IMR-90 (cell line): ENCODE data around the gene HNRNPL. TPM values are rescaled to one million over a fixed set of nuclear protein-coding genes. Genes with fewer than 3 reads are reported as not detected.

ENCODE experiments used
- ATAC-seq: fragments of 200-7000 bp; cut with Tn5 transposase; 2 replicates; pipeline ENCODE4 v1.9.1; 2020; ENCODE audit warnings: low read depth, mild to moderate bottlenecking, moderate library complexity
- BruUV-seq: library from RNA; stranded (reverse); fragments of 400-500 nt; replicated peaks from 2 replicates; lab custom pipeline; 2021; lab: Mats Ljungman, UMichigan
- CTCF ChIA-PET: fragments of 300-600 bp; formaldehyde crosslinking; extraction: SDS; loops from one replicate; lab custom pipeline; 2021; ENCODE audit warnings: antibody characterized with exemption; lab: Yijun Ruan, JAX
- POLR2A ChIA-PET: fragments of 300-600 bp; sonication (Branson Sonifier 250); formaldehyde crosslinking; loops from one replicate; lab custom pipeline; 2022; ENCODE audit warnings: antibody characterized with exemption; ENCODE audit not compliant: unreplicated experiment; lab: Charles Lee
- DNase-seq: peaks from one replicate; pipeline ENCODE4 v3.0.0; 2013
- H2AFZ ChIP-seq: replicated peaks from 2 replicates; pipeline ENCODE3; 2013; ENCODE audit warnings: low read length, mild to moderate bottlenecking; ENCODE audit not compliant: poor library complexity
- H2AK5ac ChIP-seq: 2 replicates; pipeline ENCODE4 v1.6.1; 2013; ENCODE audit warnings: low read depth, low read length, inconsistent platforms
- H2AK9ac ChIP-seq: replicated peaks from 2 replicates; pipeline ENCODE3; 2013; ENCODE audit warnings: mild to moderate bottlenecking, low read depth, low read length, moderate library complexity; ENCODE audit not compliant: poor library complexity
- H2BK120ac ChIP-seq: 2 replicates; pipeline ENCODE4 v1.6.1; 2013; ENCODE audit warnings: low read depth, low read length, inconsistent platforms
- H2BK15ac ChIP-seq: 3 replicates; pipeline ENCODE4 v1.6.1; 2013; ENCODE audit warnings: low read depth, low read length, inconsistent platforms
- H2BK20ac ChIP-seq: 2 replicates; pipeline ENCODE4 v1.6.1; 2013; ENCODE audit warnings: low read depth, mild to moderate bottlenecking, inconsistent platforms, low read length, moderate library complexity
- H2BK5ac ChIP-seq: 2 replicates; pipeline ENCODE4 v1.6.1; 2013; ENCODE audit warnings: mild to moderate bottlenecking, low read depth, low read length, inconsistent platforms; ENCODE audit not compliant: poor library complexity, severe bottlenecking
- H3K14ac ChIP-seq: replicated peaks from 2 replicates; pipeline ENCODE4 v1.6.1; 2013; ENCODE audit warnings: low read depth, low read length, inconsistent platforms
- H3K18ac ChIP-seq: 2 replicates; pipeline ENCODE4 v1.6.1; 2013; ENCODE audit warnings: low read depth, low read length, control low read depth
- H3K23ac ChIP-seq: 2 replicates; pipeline ENCODE4 v1.6.1; 2013; ENCODE audit warnings: low read depth, low read length, inconsistent platforms
- H3K27ac ChIP-seq: 2 replicates; pipeline ENCODE4 v1.5.1; 2013; ENCODE audit warnings: mild to moderate bottlenecking, control low read depth, low read length; ENCODE audit not compliant: insufficient read depth
- H3K27me3 ChIP-seq: 2 replicates; pipeline ENCODE4 v1.6.1; 2013; ENCODE audit warnings: low read length; ENCODE audit not compliant: control insufficient read depth, insufficient read depth
- H3K36me3 ChIP-seq: 2 replicates; pipeline ENCODE4 v1.6.1; 2013; ENCODE audit warnings: low read length, mixed read lengths; ENCODE audit not compliant: control insufficient read depth, insufficient read depth
- H3K4ac ChIP-seq: 2 replicates; pipeline ENCODE4 v1.6.1; 2013; ENCODE audit warnings: low read depth, low read length, inconsistent platforms
- H3K4me1 ChIP-seq: 2 replicates; pipeline ENCODE4 v1.6.1; 2013; ENCODE audit warnings: low read length, mixed read lengths; ENCODE audit not compliant: control insufficient read depth, insufficient read depth
- H3K4me2 ChIP-seq: 2 replicates; pipeline ENCODE4 v1.6.1; 2013; ENCODE audit warnings: low read depth, mild to moderate bottlenecking, control low read depth, low read length, moderate library complexity
- H3K4me3 ChIP-seq: 2 replicates; pipeline ENCODE4 v1.5.1; 2013; ENCODE audit warnings: low read depth, mild to moderate bottlenecking, control low read depth, low read length, moderate library complexity; ENCODE audit not compliant: insufficient read depth
- H3K56ac ChIP-seq: 2 replicates; pipeline ENCODE4 v1.6.1; 2013; ENCODE audit warnings: low read length, inconsistent platforms; ENCODE audit not compliant: insufficient read depth; ENCODE audit errors: extremely low read depth
- H3K79me1 ChIP-seq, 2 experiments: 2 replicates each; pipeline ENCODE4 v1.6.1; 2013; ENCODE audit warnings: low read length in 2 of 2, inconsistent platforms in 1 of 2, low read depth in 1 of 2
- H3K9ac ChIP-seq: 2 replicates; pipeline ENCODE4 v1.6.1; 2013; ENCODE audit warnings: low read depth, low read length, control low read depth
- H3K9me1 ChIP-seq: 2 replicates; pipeline ENCODE4 v1.6.1; 2013; ENCODE audit warnings: low read length, inconsistent platforms; ENCODE audit not compliant: insufficient read depth
- H3K9me3 ChIP-seq: 2 replicates; pipeline ENCODE4 v1.6.1; 2013; ENCODE audit warnings: low read length; ENCODE audit not compliant: control insufficient read depth, insufficient read depth
- H4K20me1 ChIP-seq: 2 replicates; pipeline ENCODE4 v1.6.1; 2013; ENCODE audit warnings: low read length, inconsistent platforms; ENCODE audit not compliant: insufficient read depth
- H4K5ac ChIP-seq: 2 replicates; pipeline ENCODE4 v1.6.1; 2013; ENCODE audit warnings: mild to moderate bottlenecking, low read depth, low read length, control low read depth
- H4K8ac ChIP-seq, 2 experiments: 2 replicates each; pipeline ENCODE4 v1.6.1; 2013; ENCODE audit warnings: low read depth in 2 of 2, low read length in 2 of 2, control low read depth in 1 of 2, inconsistent platforms in 1 of 2
- H4K91ac ChIP-seq: 2 replicates; pipeline ENCODE4 v1.6.1; 2013; ENCODE audit warnings: low read depth, low read length, inconsistent platforms; ENCODE audit not compliant: insufficient read depth
- BHLHE40 ChIP-seq: fragments of 150-350 bp; IDR thresholded peaks from 2 replicates; pipeline ENCODE4 v1.6.1; 2016; ENCODE audit warnings: mild to moderate bottlenecking, low read depth, low read length
- CEBPB ChIP-seq: IDR thresholded peaks from 2 replicates; pipeline ENCODE4 v1.6.1; 2012; ENCODE audit warnings: low read depth, low read length, improper control_type of control experiment
- CHD1 ChIP-seq: IDR thresholded peaks from 2 replicates; pipeline ENCODE4 v1.6.1; 2012; ENCODE audit warnings: low read depth, low read length, improper control_type of control experiment
- FOS ChIP-seq: fragments of 150-350 bp; IDR thresholded peaks from 2 replicates; pipeline ENCODE4 v1.6.1; 2016; ENCODE audit warnings: low read depth, low read length
- MAFK ChIP-seq: IDR thresholded peaks from 2 replicates; pipeline ENCODE4 v1.6.1; 2012; ENCODE audit warnings: low read depth, low read length, improper control_type of control experiment
- MAZ ChIP-seq: IDR thresholded peaks from 2 replicates; pipeline ENCODE4 v1.6.1; 2012; ENCODE audit warnings: low read depth, mild to moderate bottlenecking, low read length, improper control_type of control experiment, moderate library complexity, borderline replicate concordance
- MXI1 ChIP-seq: IDR thresholded peaks from 2 replicates; pipeline ENCODE4 v1.6.1; 2012; ENCODE audit warnings: low read depth, mild to moderate bottlenecking, low read length, moderate library complexity, borderline replicate concordance
- NFE2L2 ChIP-seq: fragments of 150-350 bp; IDR thresholded peaks from 2 replicates; pipeline ENCODE4 v1.6.1; 2016; ENCODE audit warnings: low read depth, mild to moderate bottlenecking, low read length
- POLR2A ChIP-seq: IDR thresholded peaks from 2 replicates; pipeline ENCODE4 v1.6.1; 2012; ENCODE audit warnings: mild to moderate bottlenecking, low read depth, low read length
- RAD21 ChIP-seq: IDR thresholded peaks from 2 replicates; pipeline ENCODE4 v1.6.1; 2012; ENCODE audit warnings: low read length, improper control_type of control experiment
- RCOR1 ChIP-seq: IDR thresholded peaks from 2 replicates; pipeline ENCODE4 v1.6.1; 2012; ENCODE audit warnings: mild to moderate bottlenecking, low read length, improper control_type of control experiment; ENCODE audit not compliant: insufficient replicate concordance
- RFX5 ChIP-seq: IDR thresholded peaks from 2 replicates; pipeline ENCODE4 v1.8.0; 2012; ENCODE audit warnings: low read depth, mild to moderate bottlenecking, low read length, moderate library complexity
- SMC3 ChIP-seq: fragments of 150-350 bp; IDR thresholded peaks from 2 replicates; pipeline ENCODE4 v1.6.1; 2016; ENCODE audit warnings: low read depth, mild to moderate bottlenecking, antibody characterized with exemption, low read length, moderate library complexity
- WGBS, 2 experiments: methylation state at CpG; one replicate each; pipeline versions ENCODE4 v1.1.5 to v1.1.7; 2013; ENCODE audit warnings: missing lambda C conversion rate in 2 of 2; ENCODE audit not compliant: insufficient read length in 1 of 2; ENCODE audit errors: extremely low coverage in 2 of 2; 5-methylcytosine and 5-hydroxymethylcytosine counted together
- dilution Hi-C: fragments of 300-500 bp; cut with HindIII; formaldehyde crosslinking; loops from one replicate; pipeline ENCODE4 v1.14.3; 2018; ENCODE audit warnings: low sequenced_read_pairs; ENCODE audit not compliant: unreplicated experiment
- in situ Hi-C: fragments of 300-500 bp; cut with MboI; formaldehyde crosslinking; loops from 3 replicates; pipeline ENCODE4 v1.14.3; 2019; ENCODE audit warnings: low sequenced_read_pairs, inconsistent platforms, mixed read lengths
- intact Hi-C: fragments of 100-400 bp; cut with micrococcal nuclease; formaldehyde crosslinking; loops from 2 replicates; pipeline ENCODE4 v1.10.0; 2022
- polyA plus RNA-seq, 3 experiments: library from polyadenylated mRNA; depleted of rRNA; stranded (reverse); fragments of >200 nt; gene quantifications; 2 replicates each; pipeline ENCODE4 v1.2.3, GENCODE V29; 2012; ENCODE audit warnings: low replicate concordance in 1 of 3
- total RNA-seq: library from RNA; depleted of rRNA; stranded (reverse); fragments of >200 nt; gene quantifications from 2 replicates; pipeline ENCODE4 v1.2.3, GENCODE V29; 2012
- TF ChIP-seq, protein P1 (sequence below): conservative IDR thresholded peaks from 2 replicates; pipeline ENCODE4 v1.5.1; 2012; ENCODE audit warnings: mild to moderate bottlenecking, low read depth, low read length, improper control_type of control experiment
- TF ChIP-seq, protein P2 (sequence below): fragments of 150-350 bp; IDR thresholded peaks from 2 replicates; pipeline ENCODE4 v1.6.1; 2017; ENCODE audit warnings: mild to moderate bottlenecking, antibody characterized with exemption, low read length, low read depth
- TF ChIP-seq, protein P3 (sequence below): fragments of 150-350 bp; IDR thresholded peaks from 2 replicates; pipeline ENCODE4 v1.6.1; 2016; ENCODE audit warnings: low read depth, mild to moderate bottlenecking, low read length, moderate library complexity, borderline replicate concordance

Gene HNRNPL
- total and polyA plus RNA-seq, 2 of the 4 experiments (the other 2 are of a cell fraction): 277 to 429 TPM

DNA sequence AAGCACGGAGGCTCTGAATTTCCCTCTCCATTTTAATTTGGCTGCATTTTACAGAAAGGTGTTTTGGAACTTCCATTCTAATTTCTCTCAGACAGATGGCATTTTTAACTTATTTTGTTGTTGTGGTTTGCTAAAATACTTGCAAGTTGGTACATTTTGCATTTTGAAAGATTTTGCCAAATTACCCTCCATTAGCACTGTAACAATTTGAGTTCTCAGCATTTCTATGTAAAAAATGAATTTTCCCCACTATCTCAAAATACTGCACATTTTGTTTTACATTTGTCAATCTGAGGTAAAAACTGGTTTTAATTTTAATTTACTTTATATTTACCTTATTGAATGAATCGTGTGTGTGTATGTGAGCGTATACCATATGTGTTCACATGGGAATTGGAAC is 7.0 kb upstream of the HNRNPL start:
- H4K20me1 ChIP-seq: no peaks in the 10 kb centered on the region
- H3K79me1 ChIP-seq: peaks cover 0 to 9% of the 10 kb centered on the region in 2 experiments; a peak in 2 of 4 replicates
- no peak overlapping the region for H3K14ac ChIP-seq
- no peak overlapping the region for H2BK20ac ChIP-seq
- H3K9me1 ChIP-seq: no peaks in the 10 kb centered on the region
- H4K5ac ChIP-seq: no peak overlapping the region
- H3K18ac ChIP-seq: no peak overlapping the region
- H3K56ac ChIP-seq: no peak overlapping the region
- H2BK5ac ChIP-seq: no peak overlapping the region
- no peak overlapping the region for H3K4ac ChIP-seq
- no peak for DNase-seq
- intact Hi-C loops (no loop called here), in situ Hi-C loops (no loop called here), dilution Hi-C loops (no loop called here)
- no peak overlapping the region for H3K4me3 ChIP-seq
- TF ChIP-seq RFX5 (no peak), NFE2L2 (no peak), FOS (no peak), POLR2A (no peak), CHD1 (no peak), RAD21 (no peak), RCOR1 (no peak), MXI1 (no peak), CEBPB (no peak), MAZ (no peak), SMC3 (no peak), MAFK (no peak), BHLHE40 (no peak)
- TF ChIP-seq, protein P1, sequence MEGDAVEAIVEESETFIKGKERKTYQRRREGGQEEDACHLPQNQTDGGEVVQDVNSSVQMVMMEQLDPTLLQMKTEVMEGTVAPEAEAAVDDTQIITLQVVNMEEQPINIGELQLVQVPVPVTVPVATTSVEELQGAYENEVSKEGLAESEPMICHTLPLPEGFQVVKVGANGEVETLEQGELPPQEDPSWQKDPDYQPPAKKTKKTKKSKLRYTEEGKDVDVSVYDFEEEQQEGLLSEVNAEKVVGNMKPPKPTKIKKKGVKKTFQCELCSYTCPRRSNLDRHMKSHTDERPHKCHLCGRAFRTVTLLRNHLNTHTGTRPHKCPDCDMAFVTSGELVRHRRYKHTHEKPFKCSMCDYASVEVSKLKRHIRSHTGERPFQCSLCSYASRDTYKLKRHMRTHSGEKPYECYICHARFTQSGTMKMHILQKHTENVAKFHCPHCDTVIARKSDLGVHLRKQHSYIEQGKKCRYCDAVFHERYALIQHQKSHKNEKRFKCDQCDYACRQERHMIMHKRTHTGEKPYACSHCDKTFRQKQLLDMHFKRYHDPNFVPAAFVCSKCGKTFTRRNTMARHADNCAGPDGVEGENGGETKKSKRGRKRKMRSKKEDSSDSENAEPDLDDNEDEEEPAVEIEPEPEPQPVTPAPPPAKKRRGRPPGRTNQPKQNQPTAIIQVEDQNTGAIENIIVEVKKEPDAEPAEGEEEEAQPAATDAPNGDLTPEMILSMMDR: no peak
- TF ChIP-seq, protein P2, sequence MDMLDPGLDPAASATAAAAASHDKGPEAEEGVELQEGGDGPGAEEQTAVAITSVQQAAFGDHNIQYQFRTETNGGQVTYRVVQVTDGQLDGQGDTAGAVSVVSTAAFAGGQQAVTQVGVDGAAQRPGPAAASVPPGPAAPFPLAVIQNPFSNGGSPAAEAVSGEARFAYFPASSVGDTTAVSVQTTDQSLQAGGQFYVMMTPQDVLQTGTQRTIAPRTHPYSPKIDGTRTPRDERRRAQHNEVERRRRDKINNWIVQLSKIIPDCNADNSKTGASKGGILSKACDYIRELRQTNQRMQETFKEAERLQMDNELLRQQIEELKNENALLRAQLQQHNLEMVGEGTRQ: no peak
- TF ChIP-seq, protein P3, sequence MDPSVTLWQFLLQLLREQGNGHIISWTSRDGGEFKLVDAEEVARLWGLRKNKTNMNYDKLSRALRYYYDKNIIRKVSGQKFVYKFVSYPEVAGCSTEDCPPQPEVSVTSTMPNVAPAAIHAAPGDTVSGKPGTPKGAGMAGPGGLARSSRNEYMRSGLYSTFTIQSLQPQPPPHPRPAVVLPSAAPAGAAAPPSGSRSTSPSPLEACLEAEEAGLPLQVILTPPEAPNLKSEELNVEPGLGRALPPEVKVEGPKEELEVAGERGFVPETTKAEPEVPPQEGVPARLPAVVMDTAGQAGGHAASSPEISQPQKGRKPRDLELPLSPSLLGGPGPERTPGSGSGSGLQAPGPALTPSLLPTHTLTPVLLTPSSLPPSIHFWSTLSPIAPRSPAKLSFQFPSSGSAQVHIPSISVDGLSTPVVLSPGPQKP: no peak
- H3K27me3 ChIP-seq: no peaks in the 10 kb centered on the region
- H2AK5ac ChIP-seq: no peak overlapping the region
- H4K91ac ChIP-seq: no peak overlapping the region
- no peaks in the 10 kb centered on the region for H3K36me3 ChIP-seq
- no peak overlapping the region for H3K23ac ChIP-seq
- 80% methylated on average over 1 of the region's 3 CpGs; no CpG with 5 or more reads in 1 of the 2 experiments for WGBS, 2 experiments
- no peak overlapping the region for H2AK9ac ChIP-seq
- BruUV-seq: no TSS peak
- H2BK120ac ChIP-seq: no peak overlapping the region
- peaks cover 2% of the 10 kb centered on the region; the same call in 1 of the 2 replicates for H3K4me1 ChIP-seq
- no peak overlapping the region for H4K8ac ChIP-seq
- no peak overlapping the region for H3K4me2 ChIP-seq
- no peak overlapping the region for H2AFZ ChIP-seq
- H3K9ac ChIP-seq: no peak overlapping the region
- ATAC-seq: no peak
- H3K27ac ChIP-seq: no peak overlapping the region
- CTCF ChIA-PET: no interaction called here
- POLR2A ChIA-PET: no interaction called here
- H3K9me3 ChIP-seq: no peaks in the 10 kb centered on the region
- H2BK15ac ChIP-seq: no peak overlapping the region
